ENCODE data around the gene BANF1.
"Not testable (repeated sequence)": the region's sequence is repeated elsewhere in the genome, so short reads cannot be mapped to it uniquely, and the experiment has no call there.

BANF1 gene

GRCh38 chr11:66011785-66012303 lies 9.5 kb downstream of the BANF1 start, which contains the start of gene CST6:
CST6 (plus strand) TSS chr11:66012008; CDS start chr11:66012045, 37 bp downstream.
- DNase-seq: no peak

- DNase-seq: peak; percentile 71
Observed at GRCh38 chr11:66012371-66012945, 10.2 kb downstream of the BANF1 start.

GRCh38 chr11:66012946-66013761 lies 10.9 kb downstream of the BANF1 start:
- DNase-seq: no peak

DNA sequence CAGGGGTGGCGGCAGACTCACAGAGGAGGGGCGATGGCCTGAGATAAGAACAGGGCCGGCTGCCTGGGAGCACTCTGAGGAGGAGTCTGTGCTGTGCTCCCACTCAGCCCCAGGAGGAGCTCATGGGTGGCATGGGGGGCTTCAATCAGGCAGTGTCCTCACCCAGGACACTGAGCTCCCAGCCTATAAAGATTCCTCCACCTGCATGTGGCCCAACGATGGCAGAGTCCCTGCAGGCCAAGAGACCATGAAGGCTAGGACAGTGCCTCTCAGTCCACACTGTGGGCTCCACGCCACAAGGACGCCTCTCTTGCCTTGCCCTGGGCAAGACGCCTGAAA lies 11.4 kb downstream of the BANF1 start:
- no peak for DNase-seq

- peak; percentile 55 for DNase-seq
Observed at GRCh38 chr11:66014804-66015453, 12.6 kb downstream of the BANF1 start.

DNA sequence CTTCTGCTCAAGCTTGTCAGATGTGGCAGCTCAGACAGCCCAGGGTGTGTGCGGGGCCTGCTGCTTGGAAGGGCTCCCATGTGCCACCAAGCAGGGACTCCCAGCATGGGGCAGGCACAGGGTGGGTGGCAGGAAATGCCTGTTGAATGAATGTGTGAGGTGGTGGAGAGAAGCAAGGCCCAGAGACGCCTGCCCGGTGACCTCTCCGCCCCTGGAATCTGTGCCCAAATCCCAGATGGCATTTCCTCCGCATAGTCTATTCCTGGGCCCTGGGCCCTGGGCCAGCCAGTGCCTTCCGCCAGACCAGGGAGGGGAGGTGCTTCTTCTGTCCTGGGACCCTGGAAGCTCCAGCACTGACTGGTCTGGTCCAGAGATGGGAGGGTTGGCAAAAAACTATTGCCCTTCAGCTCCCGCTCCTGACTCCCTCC lies 13.2 kb downstream of the BANF1 start:
- peak; percentile 98 for DNase-seq

DNA sequence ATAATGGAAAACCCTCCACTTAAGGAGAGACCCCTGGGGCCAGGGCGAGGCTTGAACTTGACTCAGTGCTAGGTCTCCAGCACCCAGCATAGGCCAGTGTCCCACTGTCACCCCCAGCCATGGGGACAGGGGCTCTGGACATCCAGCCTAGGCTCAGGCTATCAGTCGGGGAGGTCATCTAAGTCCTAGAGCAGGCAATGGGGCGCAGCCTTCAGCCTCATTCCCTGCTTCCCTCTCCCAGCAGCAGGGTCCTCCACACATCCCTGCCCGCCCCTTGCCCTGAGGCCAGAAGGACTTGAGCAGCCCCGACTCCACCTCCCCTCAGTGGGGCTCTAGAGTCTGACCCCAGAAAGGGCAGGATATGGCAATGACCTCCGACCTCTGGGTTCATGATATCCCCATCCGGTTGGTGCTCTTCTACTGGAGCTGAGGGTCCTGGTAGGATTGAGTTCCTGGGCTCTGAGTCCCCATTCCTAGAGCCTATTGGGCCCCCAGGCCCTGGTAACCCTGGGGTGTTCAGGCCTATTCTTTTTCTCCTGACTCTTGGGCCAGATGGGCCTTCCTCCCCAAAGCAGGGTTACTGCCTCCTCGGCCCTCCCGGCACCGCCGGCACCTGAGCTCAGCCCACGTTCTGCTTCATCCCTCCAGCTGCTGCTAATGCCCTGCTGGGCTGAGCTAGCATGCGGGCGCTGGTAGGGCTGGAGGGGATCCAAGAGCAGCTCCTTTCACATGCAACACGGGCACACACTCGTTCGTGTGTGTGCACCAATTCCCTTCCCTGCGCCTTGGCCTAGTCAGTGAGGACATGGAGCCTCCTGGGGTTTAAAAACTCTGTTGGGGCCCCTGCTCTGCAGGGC lies 13.9 kb downstream of the BANF1 start:
- no peak for DNase-seq

GRCh38 chr11:66016793-66017177 lies 14.5 kb downstream of the BANF1 start:
- no peak for DNase-seq

- no peak for DNase-seq
Observed at GRCh38 chr11:66017321-66017720, 15.0 kb downstream of the BANF1 start.

DNA sequence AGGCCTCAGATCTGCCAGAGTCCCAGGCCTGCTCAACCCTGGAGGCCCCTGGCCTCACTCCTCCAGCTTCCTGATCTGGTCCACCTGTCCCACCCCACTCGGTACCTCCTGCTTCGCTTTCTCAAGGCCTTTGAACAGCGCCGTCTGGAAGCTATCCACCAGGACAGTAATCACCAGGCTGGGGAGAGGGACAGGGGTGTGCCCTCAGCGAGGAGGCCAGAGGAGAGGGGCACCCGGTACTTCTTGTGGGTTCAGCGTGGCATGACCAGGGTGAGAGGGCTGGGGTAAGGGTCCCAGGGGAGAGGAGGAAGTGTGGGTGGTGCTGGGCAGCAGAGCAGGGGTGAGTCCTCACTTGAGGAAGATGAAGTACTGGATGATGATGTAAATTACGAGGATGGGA lies 17.9 kb downstream of the BANF1 start:
- no peak for DNase-seq

DNA sequence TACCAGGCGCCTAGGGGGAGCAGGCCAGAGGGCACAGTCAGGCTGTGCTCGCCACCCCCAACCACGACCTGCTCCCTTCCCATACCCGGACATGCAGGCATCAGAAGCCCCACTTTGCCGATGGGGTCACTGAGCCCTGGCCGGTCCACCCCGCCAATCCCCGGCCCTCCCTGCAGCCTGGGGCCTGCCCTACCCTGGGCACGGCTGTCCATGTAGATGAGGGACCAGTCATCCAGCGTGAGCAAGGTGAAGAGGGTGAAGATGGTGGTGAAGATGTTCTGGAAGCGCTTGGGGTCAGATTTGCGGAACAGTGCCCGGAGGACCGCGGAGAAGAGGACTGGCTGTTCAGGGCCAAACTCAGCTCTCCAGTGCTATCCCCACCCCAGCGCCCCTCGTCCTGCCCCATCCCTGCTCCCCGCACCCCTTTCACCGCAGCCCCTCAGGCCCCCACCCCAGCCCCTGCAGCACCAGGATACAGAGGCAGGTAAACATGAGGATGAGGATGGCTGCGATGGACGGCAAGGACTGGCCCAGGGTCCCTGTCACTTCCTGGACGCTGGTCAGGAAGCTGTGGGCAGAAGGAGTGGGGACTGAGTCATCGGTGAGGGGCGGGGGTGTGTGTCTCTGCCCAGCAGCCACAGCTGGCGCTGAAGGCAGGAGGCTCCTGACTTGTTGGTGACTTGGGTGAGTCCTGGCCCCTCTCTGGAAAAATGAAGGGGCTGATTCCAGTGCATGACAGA lies 18.5 kb downstream of the BANF1 start:
- DNase-seq: peak; percentile 92

DNA sequence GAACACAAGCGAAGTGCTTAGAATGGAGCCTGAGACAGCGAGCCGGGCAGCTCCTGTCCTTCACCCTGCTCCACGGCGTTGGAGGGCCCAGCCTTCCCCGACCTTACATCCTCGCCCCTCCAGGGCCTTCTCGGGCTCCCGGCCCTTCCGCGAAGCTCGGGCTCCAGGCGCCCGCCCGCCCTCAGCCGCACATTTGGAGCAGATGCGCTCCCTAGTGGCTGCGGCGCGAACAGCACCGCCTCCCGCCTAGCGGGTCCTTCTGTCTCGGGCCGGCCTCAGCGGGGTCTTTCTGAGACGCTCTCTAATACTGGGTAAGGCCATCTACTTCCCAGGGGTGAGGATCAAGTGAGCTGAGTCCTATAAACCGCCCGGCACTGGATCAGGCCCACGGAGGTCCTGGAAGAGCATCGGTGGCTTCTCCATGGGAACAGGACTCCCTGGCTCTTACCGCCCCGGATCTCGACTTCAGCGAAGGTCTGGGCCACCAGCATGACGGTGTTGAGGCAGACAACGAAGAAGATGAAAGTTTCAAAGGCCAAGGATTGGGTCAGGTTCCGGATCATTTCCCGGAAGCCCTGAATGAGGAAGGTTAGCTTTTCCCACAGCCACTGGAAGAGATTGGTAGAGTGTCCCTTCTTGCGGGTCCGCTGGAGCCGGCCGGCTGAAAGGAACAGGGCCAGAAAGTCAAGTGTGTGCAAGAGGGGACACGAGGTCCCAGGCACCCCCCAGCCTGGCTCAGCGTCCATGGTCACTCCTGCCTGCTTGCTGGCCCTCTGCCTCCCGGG lies 20.3 kb downstream of the BANF1 start:
- peak; percentile 88 for DNase-seq

GRCh38 chr11:66023186-66023440 lies 20.8 kb downstream of the BANF1 start:
- DNase-seq: not testable (repeated sequence)

DNA sequence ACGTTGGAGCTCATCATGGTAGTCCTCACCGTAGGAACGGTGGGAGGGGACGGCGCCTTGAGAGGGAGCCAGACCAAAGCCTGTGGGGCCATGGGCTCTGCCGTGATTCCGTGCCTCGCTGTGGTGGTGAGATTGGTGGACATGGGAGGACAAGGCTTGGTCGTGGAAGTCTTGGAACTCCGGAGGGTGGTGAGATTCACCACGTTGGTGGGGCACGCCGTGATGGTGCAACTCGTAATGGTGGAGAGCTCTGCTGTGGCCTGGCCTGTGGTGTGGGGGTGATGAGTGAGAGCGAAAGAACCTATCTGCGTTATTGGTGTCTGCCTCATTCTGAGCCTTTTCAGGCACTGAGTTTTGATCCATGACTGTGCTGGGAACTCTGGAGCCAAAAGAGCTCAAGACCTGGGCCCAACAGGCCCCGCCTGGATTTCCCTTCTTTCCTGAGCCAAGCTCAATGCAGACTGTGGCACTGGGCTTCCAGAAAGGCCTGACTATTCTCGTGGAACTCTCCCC lies 23.8 kb downstream of the BANF1 start, which contains the start of gene CATSPER1:
TSS of gene CATSPER1 (minus strand) at position 463 of the 513 bp plus-strand sequence. CDS start at position 363, 100 bp downstream.
- DNase-seq: peak; percentile 15

DNA sequence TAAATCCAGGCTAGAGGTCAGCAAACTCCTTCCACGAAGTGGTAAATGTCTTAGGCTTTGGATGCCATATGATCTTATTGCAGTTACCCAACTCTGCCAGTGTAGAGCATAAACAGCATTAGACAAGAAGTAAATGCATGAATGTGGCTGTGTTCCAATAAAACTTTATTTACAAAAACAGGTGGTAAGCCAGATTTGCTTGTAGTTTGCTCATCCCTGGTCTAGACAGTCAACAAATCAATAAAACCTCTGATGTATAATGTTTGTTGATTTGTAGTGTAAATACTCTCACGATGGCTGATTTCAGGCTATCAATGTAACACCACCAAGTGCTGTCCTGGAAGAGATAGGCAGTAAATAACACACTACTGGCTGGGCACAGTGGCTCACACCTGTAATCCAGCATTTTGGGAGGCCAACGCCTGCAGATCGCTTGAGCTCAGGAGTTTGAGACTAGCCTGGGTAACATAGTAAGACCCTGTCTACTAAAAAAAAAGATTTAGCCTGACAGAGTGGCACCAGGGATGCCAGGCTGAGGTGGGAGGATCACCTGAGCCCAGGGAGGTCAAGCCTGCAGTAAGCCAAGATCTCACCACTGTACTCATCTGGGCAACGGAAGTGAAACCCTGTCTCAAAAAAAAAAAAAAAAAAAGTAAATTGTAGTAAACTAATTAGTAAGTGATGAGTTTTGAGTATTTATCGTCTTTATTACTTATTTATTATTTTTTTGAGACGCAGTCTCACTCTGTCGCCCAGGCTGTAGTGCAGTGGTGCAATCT lies 30.8 kb downstream of the BANF1 start:
- no peak for DNase-seq

DNA sequence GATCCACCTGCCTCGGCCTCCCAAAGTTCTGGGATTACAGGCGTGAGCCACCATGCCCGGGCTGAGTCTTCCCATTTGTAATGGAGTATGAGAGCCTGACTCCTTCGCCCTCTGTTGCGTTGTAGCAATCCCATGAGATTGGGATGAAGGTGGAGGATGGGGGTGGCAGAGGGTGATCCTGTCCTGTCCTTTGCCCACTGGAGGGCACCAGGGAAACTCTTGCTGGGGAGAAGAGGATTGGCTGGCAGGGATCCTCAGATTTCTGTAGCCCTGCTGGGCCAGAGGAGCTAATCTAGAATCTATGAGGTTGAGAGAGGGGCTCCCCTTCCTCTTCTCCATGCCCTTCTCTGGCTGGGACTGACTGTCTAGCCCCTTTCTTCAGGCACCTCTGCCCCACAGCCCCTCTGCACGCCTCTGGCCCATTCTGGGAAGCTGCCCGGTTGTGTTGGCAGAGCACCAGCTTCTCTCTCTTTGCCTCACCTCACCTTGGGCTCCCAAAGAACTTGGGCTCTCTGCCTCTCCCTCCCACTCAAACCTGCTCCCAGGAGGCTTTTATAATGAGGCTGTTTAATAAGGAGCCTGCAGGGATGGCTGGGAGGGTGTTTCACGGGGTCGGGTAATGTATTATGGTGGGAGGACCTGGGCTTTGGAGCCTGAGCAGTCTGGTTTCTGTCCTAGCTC lies 33.5 kb downstream of the BANF1 start:
- no peak for DNase-seq

DNA sequence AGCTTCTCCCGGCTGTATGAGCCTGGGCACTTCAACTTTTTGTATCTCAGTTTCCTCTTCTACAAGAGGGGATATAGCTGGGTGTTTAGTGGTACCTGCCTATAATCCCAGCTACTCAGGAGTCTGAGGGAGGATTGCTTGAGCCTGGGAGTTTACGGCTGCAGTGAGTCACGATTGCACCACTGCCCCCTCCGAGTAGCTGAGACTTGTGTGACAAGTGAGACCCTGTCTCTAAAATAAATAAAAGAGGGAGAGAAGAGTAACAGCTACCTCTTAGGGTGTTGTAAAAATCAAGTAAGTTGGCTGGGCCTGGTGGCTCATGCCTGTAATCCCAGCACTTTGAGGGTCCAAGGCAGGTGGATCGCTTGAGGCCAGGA lies 34.0 kb downstream of the BANF1 start:
- DNase-seq: no peak

DNA sequence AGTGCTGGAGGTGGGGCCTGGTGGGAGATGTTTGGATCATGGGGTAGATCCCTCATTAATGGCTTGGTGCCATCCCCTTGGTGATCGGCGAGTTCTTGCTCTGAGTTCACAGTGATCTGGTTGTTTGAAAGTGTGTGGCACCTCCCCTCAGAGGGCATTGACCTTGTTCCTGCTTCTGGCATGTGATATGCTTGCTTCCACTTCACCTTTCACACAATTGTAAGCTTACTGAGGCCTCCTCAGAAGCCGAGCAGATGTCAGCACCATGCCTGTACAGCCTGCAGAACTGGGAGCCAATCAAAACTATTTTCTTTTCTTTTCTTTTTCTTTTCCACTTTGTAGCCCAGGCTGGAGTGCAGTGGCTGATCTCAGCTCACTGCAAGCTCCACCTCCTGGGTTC lies 35.0 kb downstream of the BANF1 start:
- DNase-seq: no peak

DNA sequence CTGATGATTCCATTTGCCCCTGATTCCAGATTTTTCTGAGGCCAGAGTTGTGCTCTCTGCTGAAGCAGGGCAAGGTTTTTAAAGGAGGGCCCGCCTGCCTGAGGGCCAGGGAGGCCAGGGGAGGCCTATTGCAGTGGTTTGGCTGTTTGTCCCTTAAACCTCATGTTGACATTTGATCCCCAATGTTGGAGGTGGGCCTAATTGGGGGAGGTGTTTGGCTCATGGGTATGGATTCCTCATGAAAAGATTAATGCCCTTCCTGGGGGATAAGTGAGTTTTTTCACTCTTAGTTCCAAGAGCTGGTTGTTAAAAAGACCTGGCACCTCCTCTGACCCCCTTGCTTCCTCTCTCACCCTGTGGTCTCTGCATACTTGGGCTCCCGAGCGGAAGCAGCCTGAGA lies 37.5 kb downstream of the BANF1 start:
- DNase-seq: no peak
